ENCODE data around the gene IP6K2.
"Not testable (repeated sequence)": the region's sequence is repeated elsewhere in the genome, so short reads cannot be mapped to it uniquely, and the experiment has no call there.

IP6K2 gene

DNA sequence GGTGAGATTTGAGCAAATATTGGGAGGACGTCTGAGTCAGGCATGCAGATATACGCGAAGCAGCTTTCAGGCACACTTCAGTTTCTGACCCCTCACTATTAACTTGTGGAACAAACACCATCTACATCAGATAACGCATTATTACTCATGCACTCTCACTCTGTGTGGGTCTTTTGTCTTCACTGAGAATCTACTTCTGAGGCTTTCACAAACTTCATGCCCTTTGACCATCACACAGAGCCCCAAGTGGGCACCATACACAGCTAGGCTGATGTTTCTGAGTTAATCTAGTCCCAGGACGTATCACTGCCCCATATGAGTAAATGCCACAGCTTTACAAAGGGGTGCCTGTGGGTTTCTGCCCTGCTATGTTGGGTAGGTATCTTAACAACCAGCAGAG lies 39.6 kb upstream of the IP6K2 start:
- TF ChIP-seq, protein P1, sequence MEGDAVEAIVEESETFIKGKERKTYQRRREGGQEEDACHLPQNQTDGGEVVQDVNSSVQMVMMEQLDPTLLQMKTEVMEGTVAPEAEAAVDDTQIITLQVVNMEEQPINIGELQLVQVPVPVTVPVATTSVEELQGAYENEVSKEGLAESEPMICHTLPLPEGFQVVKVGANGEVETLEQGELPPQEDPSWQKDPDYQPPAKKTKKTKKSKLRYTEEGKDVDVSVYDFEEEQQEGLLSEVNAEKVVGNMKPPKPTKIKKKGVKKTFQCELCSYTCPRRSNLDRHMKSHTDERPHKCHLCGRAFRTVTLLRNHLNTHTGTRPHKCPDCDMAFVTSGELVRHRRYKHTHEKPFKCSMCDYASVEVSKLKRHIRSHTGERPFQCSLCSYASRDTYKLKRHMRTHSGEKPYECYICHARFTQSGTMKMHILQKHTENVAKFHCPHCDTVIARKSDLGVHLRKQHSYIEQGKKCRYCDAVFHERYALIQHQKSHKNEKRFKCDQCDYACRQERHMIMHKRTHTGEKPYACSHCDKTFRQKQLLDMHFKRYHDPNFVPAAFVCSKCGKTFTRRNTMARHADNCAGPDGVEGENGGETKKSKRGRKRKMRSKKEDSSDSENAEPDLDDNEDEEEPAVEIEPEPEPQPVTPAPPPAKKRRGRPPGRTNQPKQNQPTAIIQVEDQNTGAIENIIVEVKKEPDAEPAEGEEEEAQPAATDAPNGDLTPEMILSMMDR (IDR thresholded peaks at IDR 0.05): no peak
- Mint-ChIP-seq H3K36me3 (ENCODE audit: low read depth) (peaks cover 6% of the 10 kb centered on the region), H3K27me3 (ENCODE audit: low read depth, poor library complexity) (no peaks in the 10 kb centered on the region), H3K9me3 (no peaks in the 10 kb centered on the region), H3K27ac (no peak overlapping the region), H3K4me1 (no peaks in the 10 kb centered on the region), H3K4me3 (no peak overlapping the region)
- DNase-seq: no peak

DNA sequence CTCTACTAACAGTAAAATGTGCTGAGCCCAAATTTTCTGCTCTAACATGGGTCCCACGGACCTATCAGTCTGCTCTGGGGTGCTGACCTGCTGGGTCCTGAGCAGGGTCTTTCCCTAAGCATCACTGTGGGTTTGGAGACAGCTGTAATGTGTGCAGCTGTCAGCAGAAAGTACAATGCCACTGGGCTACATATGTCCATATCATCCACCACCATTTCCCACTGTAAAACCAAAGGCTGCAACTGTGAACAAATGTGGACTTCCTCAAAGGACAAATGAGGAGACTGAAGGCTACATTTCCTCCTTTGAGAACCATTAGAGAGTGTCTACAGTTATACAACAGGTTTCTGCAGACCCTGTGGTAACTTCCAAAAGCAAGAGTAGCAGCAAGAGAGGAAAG lies 33.8 kb upstream of the IP6K2 start:
- peaks cover 2% of the 10 kb centered on the region for H3K9me3 Mint-ChIP-seq
- TF ChIP-seq, protein P1 (IDR thresholded peaks at IDR 0.05): no peak
- H3K27ac Mint-ChIP-seq: no peak overlapping the region
- peaks cover 22% of the 10 kb centered on the region for H3K4me1 Mint-ChIP-seq
- H3K4me3 Mint-ChIP-seq: no peak overlapping the region
- H3K36me3 Mint-ChIP-seq (ENCODE audit: low read depth): peaks cover 10% of the 10 kb centered on the region
- DNase-seq: no peak
- no peaks in the 10 kb centered on the region for H3K27me3 Mint-ChIP-seq (ENCODE audit: low read depth, poor library complexity)

DNA sequence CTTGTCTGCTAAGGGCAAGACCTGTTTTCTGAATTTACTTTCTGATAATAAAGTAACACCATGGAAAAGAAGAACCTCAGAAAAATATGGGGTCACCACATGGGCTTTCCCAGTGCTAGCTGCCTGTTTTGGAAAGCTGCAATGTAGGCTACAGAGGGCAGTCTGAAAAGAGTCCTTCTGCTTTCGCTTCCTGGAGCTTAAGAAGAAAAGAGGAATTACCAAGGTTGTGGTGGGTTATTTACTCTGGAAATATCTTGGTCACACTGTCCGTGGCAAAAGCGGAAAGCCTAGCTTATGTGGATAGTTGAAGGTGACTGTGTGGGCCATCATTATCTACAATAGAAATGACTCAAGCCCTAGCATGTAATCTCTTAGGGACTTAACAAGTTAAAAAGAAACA lies 31.7 kb upstream of the IP6K2 start:
- no peak overlapping the region for H3K4me3 Mint-ChIP-seq
- TF ChIP-seq, protein P1 (IDR thresholded peaks at IDR 0.05): no peak
- H3K36me3 Mint-ChIP-seq (ENCODE audit: low read depth): peaks cover 13% of the 10 kb centered on the region
- no peak overlapping the region for H3K27ac Mint-ChIP-seq
- peaks cover 4% of the 10 kb centered on the region for H3K9me3 Mint-ChIP-seq
- DNase-seq: no peak
- H3K27me3 Mint-ChIP-seq (ENCODE audit: low read depth, poor library complexity): no peaks in the 10 kb centered on the region
- peaks cover 22% of the 10 kb centered on the region for H3K4me1 Mint-ChIP-seq

DNA sequence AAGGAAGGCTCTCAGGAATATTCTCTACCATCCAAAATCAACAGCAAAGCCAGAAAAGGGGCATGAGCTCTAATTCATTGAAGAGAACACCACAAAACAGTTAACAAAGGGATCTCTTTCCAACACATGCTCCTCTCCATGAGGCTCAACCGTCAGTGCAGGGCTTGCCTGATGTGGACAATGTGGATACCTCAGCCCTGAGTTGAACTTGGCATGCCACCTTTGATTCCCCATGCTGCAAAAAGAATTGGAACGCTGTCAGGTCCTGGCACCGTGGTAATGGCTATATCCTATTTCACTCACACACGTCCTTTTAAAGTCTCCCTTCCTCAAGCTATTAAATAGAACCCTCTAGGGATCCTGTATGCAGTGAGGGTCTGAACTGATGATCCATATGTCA lies 30.7 kb upstream of the IP6K2 start:
- peaks cover 22% of the 10 kb centered on the region for H3K4me1 Mint-ChIP-seq
- TF ChIP-seq, protein P1 (IDR thresholded peaks at IDR 0.05): no peak
- peaks cover 13% of the 10 kb centered on the region for H3K36me3 Mint-ChIP-seq (ENCODE audit: low read depth)
- peaks cover 4% of the 10 kb centered on the region for H3K9me3 Mint-ChIP-seq
- H3K27ac Mint-ChIP-seq: peak overlapping the region; percentile 86
- H3K4me3 Mint-ChIP-seq: no peak overlapping the region
- H3K27me3 Mint-ChIP-seq (ENCODE audit: low read depth, poor library complexity): no peaks in the 10 kb centered on the region
- no peak for DNase-seq

DNA sequence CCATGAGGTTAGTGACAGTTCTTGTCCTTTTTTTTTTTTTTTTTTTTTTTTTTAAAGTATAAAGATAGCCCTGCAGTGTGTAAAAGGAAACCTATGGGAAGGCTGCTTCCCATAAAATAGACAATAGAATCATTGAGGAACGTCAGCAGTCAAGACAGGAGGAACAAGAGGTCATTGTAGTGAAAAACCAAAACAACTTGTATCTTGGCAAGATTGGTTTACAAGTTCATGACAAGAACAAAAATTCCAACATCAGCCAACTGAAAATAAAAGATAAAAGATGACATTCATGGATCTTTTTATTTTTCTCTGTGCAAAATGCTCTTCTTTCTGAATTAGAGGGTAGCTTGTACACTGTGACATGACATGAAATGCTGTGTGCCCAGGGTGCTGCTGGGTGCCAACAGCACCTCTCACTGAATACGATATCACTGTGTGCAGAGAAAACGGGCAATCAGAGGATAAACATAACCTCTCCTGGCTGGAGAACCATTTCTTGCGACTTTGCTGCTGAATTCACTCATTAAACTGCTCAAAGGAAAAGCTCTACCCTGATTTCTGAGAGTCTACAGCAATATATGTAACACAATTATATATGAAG lies 30.1 kb upstream of the IP6K2 start:
- DNase-seq: no peak
- no peaks in the 10 kb centered on the region for H3K27me3 Mint-ChIP-seq (ENCODE audit: low read depth, poor library complexity)
- H3K27ac Mint-ChIP-seq: peak overlapping the region; percentile 86
- H3K4me1 Mint-ChIP-seq: peaks cover 22% of the 10 kb centered on the region
- H3K36me3 Mint-ChIP-seq (ENCODE audit: low read depth): peaks cover 13% of the 10 kb centered on the region
- H3K9me3 Mint-ChIP-seq: peaks cover 4% of the 10 kb centered on the region
- H3K4me3 Mint-ChIP-seq: no peak overlapping the region
- TF ChIP-seq, protein P1 (IDR thresholded peaks at IDR 0.05): no peak

DNA sequence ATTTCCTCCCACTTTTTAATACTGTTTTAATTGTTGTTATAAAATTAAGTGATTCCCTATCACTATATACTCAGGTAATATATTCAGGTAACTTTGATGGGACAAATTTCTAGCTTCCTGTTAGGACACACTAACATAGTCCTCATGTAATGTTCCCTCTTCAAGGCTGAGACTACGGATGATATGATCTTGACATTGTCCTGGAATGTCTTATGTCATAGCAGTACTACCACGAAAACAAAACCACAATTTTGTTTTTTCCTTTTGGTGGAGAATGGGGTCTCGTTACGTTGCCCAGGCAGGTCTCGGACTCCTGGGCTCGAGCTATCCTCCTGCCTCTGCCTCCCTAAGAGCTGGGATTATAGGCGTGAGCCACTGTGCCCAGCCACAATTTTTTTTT lies 26.8 kb upstream of the IP6K2 start:
- Mint-ChIP-seq H3K36me3 (ENCODE audit: low read depth) (peaks cover 6% of the 10 kb centered on the region), H3K27me3 (ENCODE audit: low read depth, poor library complexity) (no peaks in the 10 kb centered on the region), H3K9me3 (peaks cover 4% of the 10 kb centered on the region), H3K4me1 (peaks cover 22% of the 10 kb centered on the region), H3K27ac (no peak overlapping the region), H3K4me3 (no peak overlapping the region)
- TF ChIP-seq, protein P1 (IDR thresholded peaks at IDR 0.05): no peak
- no peak for DNase-seq

DNA sequence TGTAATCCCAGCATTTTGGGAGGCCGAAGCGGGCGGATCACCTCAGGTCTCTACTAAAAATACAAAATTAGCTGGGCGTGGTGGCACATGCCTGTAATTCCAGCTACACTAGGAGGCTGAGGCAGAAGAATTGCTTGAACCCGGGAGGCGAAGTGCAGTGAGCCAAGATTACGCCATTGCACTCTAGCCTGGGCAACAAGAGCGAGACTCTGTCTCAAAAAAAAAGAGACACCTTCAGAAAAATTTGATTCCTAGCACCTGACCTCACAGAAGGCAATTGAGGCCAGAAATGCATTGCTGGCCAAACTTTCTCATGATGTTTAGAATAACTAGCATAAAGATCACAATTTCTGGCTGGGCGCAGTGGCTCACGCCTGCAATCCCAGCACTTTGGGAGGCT lies 24.2 kb upstream of the IP6K2 start:
- not testable (repeated sequence) for H3K27me3 Mint-ChIP-seq (ENCODE audit: low read depth, poor library complexity); H3K4me1 Mint-ChIP-seq; H3K36me3 Mint-ChIP-seq (ENCODE audit: low read depth); H3K27ac Mint-ChIP-seq; DNase-seq; H3K4me3 Mint-ChIP-seq; H3K9me3 Mint-ChIP-seq

Data from nephron progenitor cell (in vitro differentiated cells).